ENCODE measurements around the gene ASCC3.

The ASCC3 gene

GRCh38 chr6:100614933-100615332 lies 266.2 kb downstream of the ASCC3 start:
- no peak overlapping the region for H2AFZ ChIP-seq (ENCODE audit: low read length)
- H3K9ac ChIP-seq (ENCODE audit: low read depth, low read length, poor library complexity, severe bottlenecking), result no peak overlapping the region
- H3K9me3 ChIP-seq (ENCODE audit: insufficient read depth, low read depth, low read length), result no peaks in the 10 kb centered on the region
- TF ChIP-seq EZH2phosphoT487 (IDR thresholded peaks at IDR 0.05; ENCODE audit: borderline replicate concordance) (no peak), CTCF (conservative IDR thresholded peaks at IDR 0.05; ENCODE audit: low read length) (no peak)
- H3K27me3 ChIP-seq (ENCODE audit: insufficient read depth, low read length, poor library complexity, severe bottlenecking), result no peaks in the 10 kb centered on the region
- no peaks in the 10 kb centered on the region for H3K79me2 ChIP-seq (ENCODE audit: insufficient read depth, low read length)
- H3K4me3 ChIP-seq (ENCODE audit: low read length, poor library complexity, severe bottlenecking), result no peak overlapping the region
- peaks cover 3% of the 10 kb centered on the region for H3K4me1 ChIP-seq (ENCODE audit: insufficient read depth, low read length, poor library complexity, severe bottlenecking)
- no peaks in the 10 kb centered on the region for H3F3A ChIP-seq (ENCODE audit: low read depth)
- no peaks in the 10 kb centered on the region for H4K20me1 ChIP-seq (ENCODE audit: insufficient read depth, low read length, poor library complexity, severe bottlenecking)
- H3K4me2 ChIP-seq (ENCODE audit: low read depth, low read length, poor library complexity, severe bottlenecking), result no peak overlapping the region
- H3K9me2 ChIP-seq (replicated peaks; ENCODE audit: low read depth, low read length), result no peaks in the 10 kb centered on the region
- 0 out of 2 replicates have a peak, but pooled peaks cover 4% of the 10 kb centered on the region for H3K36me3 ChIP-seq (ENCODE audit: insufficient read depth, low read length)

- TF ChIP-seq EZH2phosphoT487 (IDR thresholded peaks at IDR 0.05; ENCODE audit: borderline replicate concordance), result no peak
- no peaks in the 10 kb centered on the region for H3K79me2 ChIP-seq (ENCODE audit: insufficient read depth, low read length)
Measured at GRCh38 chr6:100614386-100614785, 266.7 kb downstream of the ASCC3 start.

GRCh38 chr6:100613656-100614055 lies 267.5 kb downstream of the ASCC3 start:
- Histone ChIP-seq H3K4me1 (ENCODE audit: insufficient read depth, low read length, poor library complexity, severe bottlenecking) (no peaks in the 10 kb centered on the region), H3K9me3 (ENCODE audit: insufficient read depth, low read depth, low read length) (no peaks in the 10 kb centered on the region), H3K4me3 (ENCODE audit: low read length, poor library complexity, severe bottlenecking) (no peak overlapping the region), H3K9ac (ENCODE audit: low read depth, low read length, poor library complexity, severe bottlenecking) (no peak overlapping the region), H3K27me3 (ENCODE audit: insufficient read depth, low read length, poor library complexity, severe bottlenecking) (no peaks in the 10 kb centered on the region), H2AFZ (ENCODE audit: low read length) (no peak overlapping the region), H3K36me3 (ENCODE audit: insufficient read depth, low read length) (0 out of 2 replicates have a peak, but pooled peaks cover 4% of the 10 kb centered on the region), H3K4me2 (ENCODE audit: low read depth, low read length, poor library complexity, severe bottlenecking) (no peak overlapping the region), H3K9me2 (replicated peaks; ENCODE audit: low read depth, low read length) (no peaks in the 10 kb centered on the region), H3K79me2 (ENCODE audit: insufficient read depth, low read length) (no peaks in the 10 kb centered on the region), H3F3A (ENCODE audit: low read depth) (no peaks in the 10 kb centered on the region), H4K20me1 (ENCODE audit: insufficient read depth, low read length, poor library complexity, severe bottlenecking) (no peaks in the 10 kb centered on the region)
- no peak for TF ChIP-seq EZH2phosphoT487 (IDR thresholded peaks at IDR 0.05; ENCODE audit: borderline replicate concordance)

More at GRCh38 chr6:100614386-100614785, 266.7 kb downstream of the ASCC3 start:
- Histone ChIP-seq H3K27me3 (ENCODE audit: insufficient read depth, low read length, poor library complexity, severe bottlenecking) (no peaks in the 10 kb centered on the region), H3K4me1 (ENCODE audit: insufficient read depth, low read length, poor library complexity, severe bottlenecking) (no peaks in the 10 kb centered on the region), H3K9ac (ENCODE audit: low read depth, low read length, poor library complexity, severe bottlenecking) (no peak overlapping the region), H3K4me3 (ENCODE audit: low read length, poor library complexity, severe bottlenecking) (no peak overlapping the region), H3K9me2 (replicated peaks; ENCODE audit: low read depth, low read length) (no peaks in the 10 kb centered on the region), H3F3A (ENCODE audit: low read depth) (no peaks in the 10 kb centered on the region), H4K20me1 (ENCODE audit: insufficient read depth, low read length, poor library complexity, severe bottlenecking) (no peaks in the 10 kb centered on the region), H3K4me2 (ENCODE audit: low read depth, low read length, poor library complexity, severe bottlenecking) (no peak overlapping the region), H2AFZ (ENCODE audit: low read length) (no peak overlapping the region), H3K9me3 (ENCODE audit: insufficient read depth, low read depth, low read length) (no peaks in the 10 kb centered on the region), H3K36me3 (ENCODE audit: insufficient read depth, low read length) (0 out of 2 replicates have a peak, but pooled peaks cover 4% of the 10 kb centered on the region)

GRCh38 chr6:100612094-100612493 lies 269.0 kb downstream of the ASCC3 start:
- H3K9me3 ChIP-seq (ENCODE audit: insufficient read depth, low read depth, low read length), result no peaks in the 10 kb centered on the region
- no peaks in the 10 kb centered on the region for H3K9me2 ChIP-seq (replicated peaks; ENCODE audit: low read depth, low read length)
- no peaks in the 10 kb centered on the region for H3K36me3 ChIP-seq (ENCODE audit: insufficient read depth, low read length)
- H3K4me2 ChIP-seq (ENCODE audit: low read depth, low read length, poor library complexity, severe bottlenecking), result no peak overlapping the region
- no peak overlapping the region for H3K9ac ChIP-seq (ENCODE audit: low read depth, low read length, poor library complexity, severe bottlenecking)
- H2AFZ ChIP-seq (ENCODE audit: low read length), result no peak overlapping the region
- H3K4me1 ChIP-seq (ENCODE audit: insufficient read depth, low read length, poor library complexity, severe bottlenecking), result no peaks in the 10 kb centered on the region
- H3K4me3 ChIP-seq (ENCODE audit: low read length, poor library complexity, severe bottlenecking), result no peak overlapping the region
- no peaks in the 10 kb centered on the region for H3F3A ChIP-seq (ENCODE audit: low read depth)
- H4K20me1 ChIP-seq (ENCODE audit: insufficient read depth, low read length, poor library complexity, severe bottlenecking), result no peaks in the 10 kb centered on the region
- no peak for TF ChIP-seq EZH2phosphoT487 (IDR thresholded peaks at IDR 0.05; ENCODE audit: borderline replicate concordance)
- TF ChIP-seq CTCF (conservative IDR thresholded peaks at IDR 0.05; ENCODE audit: low read length), result no peak
- H3K27me3 ChIP-seq (ENCODE audit: insufficient read depth, low read length, poor library complexity, severe bottlenecking), result no peaks in the 10 kb centered on the region
- H3K79me2 ChIP-seq (ENCODE audit: insufficient read depth, low read length), result no peaks in the 10 kb centered on the region

Data from Loucy (cell line).